Stimulated activated CD4-positive, alpha-beta T cell treated with anti-CD3 and anti-CD28 coated beads, Interleukin-15, amount 100 ng/mL, for 1 hour (primary cell): ENCODE results near the gene RNLS.
"Not testable (repeated sequence)": the region's sequence is repeated elsewhere in the genome, so short reads cannot be mapped to it uniquely, and the experiment has no call there.

Source experiments
- DNase-seq, 2 donors: peaks; one replicate each; pipeline ENCODE4 v3.0.0-alpha.2; 2020; ENCODE audit warnings: low read depth in 1 of 2, low spot score in 1 of 2

RNLS gene

DNA sequence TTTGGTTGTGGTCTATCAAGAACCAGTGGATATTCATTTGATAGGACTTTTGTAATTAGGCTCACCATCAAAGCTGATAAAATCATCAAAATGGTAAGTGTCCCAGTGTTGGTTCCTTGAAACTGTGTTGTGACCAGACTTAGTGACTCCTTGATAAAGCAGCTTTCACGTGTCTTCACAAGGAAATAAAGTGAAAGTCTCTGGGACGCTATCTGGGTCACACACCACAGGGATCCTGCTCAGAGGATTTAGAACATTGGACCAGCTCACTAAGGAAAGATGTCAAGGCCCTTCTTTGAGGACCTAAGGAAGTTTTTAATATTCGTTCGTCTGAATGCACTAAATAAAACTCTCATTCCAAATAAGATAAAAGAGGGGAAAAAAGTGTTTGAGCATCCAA lies 193.1 kb downstream of the RNLS start:
- DNase-seq, result no peak

DNA sequence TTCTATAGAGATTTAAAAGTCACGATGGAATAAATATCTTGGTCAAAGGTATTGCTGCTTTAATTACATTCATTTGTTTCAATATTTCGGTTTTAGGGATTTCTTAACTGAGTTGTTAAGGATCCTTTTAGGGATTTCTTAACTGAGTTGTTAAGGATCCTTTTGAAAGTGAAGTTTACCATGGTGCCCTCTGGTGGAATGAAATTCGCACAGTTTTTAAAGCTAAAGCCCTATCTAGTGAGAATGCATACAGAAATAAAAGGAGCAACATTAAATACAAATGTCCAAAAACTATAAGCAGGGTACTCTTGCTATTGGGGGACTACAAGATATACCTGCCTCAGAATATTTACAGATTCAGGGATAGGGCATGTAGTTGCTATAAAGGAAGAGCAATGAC lies 193.7 kb downstream of the RNLS start:
- DNase-seq, result no peak

DNA sequence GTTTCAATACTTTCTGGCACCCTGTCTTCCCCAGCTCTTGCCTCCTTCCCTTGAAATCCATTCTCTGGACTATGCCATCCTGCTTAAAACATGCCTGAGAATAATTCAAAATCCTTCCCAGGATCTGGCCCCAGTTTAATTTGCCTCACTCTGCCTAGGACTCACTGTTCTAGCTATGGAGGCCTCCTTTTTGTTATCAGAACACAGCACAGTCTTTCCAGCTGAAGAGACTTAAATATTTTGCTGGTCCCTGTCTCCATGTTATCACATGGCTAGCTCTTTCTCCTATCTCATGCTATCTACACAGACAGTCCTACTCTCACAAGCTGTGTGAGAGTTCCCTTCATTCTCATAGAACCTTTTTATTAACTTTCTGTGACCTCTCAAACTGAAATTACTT lies 194.8 kb downstream of the RNLS start:
- DNase-seq, result no peak

DNA sequence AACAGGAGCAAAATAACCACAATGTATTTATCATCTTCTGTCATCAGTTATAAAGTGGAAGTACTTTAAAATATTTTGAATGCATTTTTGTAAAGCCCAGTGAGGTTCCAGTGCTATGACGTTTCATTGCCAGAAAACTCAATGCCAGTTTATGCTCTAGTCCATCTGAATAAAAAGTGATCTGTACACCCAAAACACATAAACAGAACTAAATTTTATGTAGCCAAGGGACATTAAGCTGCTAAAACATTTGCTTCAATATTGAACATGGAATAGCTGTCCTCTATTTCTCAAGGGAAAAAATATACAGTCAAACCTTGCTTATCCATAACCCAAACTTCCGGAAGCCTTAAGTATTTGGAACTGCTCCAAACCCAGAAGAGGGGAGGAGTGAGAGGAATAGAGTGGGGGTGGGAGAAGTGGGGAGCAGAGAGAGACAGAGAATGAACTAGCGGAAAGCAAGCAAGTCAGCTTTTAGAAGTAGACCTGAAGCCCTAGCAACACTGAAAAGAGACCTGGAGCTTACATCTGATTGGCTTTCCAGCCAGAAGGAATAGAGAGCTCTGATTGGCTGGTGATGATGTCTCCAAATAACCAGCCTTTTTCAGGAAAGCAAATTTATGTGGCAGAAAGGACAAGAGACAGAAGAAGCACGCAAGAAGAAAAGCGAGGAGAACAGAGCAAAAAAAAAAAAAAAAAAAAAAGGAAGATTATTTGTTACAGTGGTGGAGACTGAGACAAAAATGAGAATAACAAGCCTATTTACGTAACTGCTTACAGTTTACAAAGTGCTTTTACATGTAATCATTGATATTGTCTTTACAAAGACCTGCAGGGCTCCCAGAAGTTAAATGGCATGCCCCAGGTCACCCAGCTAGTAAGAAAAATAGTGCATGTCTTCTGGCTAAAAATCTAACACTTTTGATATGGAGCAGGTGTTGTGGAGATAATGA lies 196.0 kb downstream of the RNLS start:
- no peak for DNase-seq

DNA sequence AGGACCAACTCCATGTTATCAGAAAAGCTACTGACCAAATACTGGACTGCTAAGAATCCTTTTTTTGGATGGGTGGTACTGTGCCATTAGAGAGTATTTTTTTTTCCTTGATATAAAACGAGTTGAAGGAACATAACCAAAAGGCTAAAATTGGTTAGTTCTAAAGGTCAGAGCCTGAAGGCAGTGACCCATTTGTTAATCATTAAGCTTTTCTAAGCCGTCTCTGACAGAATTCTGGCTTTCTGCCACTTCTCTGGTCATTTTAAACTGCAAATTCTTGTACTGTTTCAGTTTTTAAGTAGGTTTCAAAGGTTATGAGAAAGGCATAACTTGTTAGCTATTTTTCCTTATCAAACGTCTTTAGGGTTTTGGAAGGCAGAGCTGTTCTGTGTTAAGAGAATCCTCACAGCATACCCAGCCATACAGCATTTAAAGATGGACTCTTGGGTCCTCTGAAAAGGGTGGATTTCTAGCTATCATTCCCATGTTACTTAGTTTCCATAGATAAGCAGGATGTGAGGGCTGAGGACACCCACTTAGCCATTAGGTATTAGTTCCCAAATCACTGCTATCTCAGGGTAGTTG lies 196.8 kb downstream of the RNLS start:
- no peak for DNase-seq

DNA sequence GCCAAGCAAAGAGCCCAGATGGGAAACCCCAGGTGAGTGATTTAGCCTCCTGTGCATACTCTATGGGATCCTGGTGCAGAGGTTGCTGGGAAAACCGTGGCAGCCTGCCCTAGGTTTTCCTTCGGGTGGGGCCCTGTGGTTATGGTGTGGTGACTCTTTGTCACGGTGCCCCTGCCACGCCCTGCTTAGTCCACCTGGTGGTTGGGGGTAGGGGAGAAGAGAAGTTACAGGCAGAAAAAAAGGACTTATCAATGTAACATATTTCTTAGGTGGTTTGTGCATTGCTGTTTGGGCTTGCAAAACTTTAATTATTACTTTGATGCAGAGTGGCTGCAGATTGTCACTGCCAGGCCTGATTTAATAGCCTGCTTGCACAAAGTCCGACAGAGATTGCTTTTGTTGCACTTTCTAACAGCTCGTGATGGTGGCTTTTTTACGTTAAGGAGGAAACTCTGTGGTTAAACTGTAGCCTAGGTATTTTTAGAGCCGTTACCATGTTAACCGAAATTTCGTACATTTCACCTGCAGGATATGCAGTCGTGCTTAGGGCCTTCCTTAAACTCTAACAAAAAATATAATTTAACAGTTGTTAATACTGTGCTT lies 197.4 kb downstream of the RNLS start:
- DNase-seq, result peak; percentile 7 to 22

DNA sequence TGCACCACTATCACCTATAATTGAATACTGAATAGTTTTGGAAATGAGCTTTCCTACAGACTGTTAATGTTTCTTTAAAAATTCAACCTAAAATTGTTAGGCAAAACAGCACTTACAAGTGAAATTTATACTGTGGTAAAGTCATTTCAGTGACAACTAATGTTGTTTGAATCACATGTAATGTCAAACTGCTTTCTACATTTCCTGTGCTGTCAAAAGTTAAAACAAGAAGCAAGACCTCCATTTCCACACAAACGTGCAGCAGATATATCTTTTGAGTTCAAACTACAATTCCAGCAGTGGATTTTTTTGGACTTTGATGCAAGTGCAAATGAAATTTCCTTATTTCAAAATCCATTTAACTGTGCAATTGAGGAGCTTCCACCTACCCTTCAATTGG lies 199.8 kb downstream of the RNLS start:
- DNase-seq, result no peak

DNA sequence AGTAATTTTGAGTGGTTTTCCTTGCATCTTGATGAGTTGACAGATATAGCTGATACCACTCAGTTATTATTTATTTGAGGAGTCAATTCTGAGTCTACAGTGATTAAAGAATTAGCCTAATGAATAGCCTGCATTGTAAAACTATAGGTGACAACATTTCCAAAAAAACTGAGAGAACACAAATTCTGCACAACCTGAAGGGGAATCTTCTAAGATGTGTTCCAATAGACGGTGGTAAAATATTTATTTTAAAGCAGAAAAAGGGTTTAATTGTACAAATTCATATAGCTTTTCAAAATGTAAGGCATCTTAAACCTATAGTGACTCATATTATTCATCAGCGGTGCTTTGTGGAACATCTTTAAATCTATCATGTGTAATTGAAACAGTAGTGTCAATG lies 200.4 kb downstream of the RNLS start:
- no peak for DNase-seq

DNA sequence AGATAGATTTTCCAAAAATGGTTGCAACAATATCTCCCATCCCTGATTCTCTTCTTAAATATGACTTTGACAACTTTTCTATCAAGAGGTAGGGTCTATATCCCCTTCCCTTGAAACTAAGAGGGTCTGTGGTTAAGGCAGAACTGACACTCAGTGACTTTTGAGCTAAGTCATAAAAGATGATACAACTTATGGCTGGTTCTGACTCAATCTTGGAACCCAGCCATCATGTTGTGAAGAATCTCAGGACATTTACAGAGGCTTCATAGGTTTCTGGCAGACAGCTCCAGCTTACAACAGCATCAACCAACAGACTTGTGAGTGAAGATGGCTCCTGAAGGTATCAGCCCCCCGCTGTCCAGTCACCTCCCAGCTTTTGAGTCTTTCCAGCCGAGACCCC lies 203.5 kb downstream of the RNLS start:
- no peak for DNase-seq

DNA sequence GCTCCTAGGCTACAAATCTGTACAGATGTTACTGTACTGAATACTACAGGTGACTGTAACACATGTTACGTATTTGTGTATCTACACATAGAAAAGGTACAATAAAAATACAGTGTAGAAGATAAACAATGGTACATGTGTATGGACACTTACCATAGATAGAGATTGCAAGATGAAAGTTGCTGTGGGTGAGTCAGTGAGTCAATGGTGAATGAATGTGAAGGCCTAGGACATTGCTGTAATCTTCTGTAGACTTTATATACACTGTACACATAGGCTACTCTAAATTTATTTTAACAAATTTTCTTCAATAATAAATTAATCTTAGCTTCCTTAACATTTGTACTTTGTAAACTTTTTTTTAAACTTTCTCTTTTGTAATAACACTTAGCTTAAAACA lies 205.6 kb downstream of the RNLS start:
- DNase-seq, result no peak

DNA sequence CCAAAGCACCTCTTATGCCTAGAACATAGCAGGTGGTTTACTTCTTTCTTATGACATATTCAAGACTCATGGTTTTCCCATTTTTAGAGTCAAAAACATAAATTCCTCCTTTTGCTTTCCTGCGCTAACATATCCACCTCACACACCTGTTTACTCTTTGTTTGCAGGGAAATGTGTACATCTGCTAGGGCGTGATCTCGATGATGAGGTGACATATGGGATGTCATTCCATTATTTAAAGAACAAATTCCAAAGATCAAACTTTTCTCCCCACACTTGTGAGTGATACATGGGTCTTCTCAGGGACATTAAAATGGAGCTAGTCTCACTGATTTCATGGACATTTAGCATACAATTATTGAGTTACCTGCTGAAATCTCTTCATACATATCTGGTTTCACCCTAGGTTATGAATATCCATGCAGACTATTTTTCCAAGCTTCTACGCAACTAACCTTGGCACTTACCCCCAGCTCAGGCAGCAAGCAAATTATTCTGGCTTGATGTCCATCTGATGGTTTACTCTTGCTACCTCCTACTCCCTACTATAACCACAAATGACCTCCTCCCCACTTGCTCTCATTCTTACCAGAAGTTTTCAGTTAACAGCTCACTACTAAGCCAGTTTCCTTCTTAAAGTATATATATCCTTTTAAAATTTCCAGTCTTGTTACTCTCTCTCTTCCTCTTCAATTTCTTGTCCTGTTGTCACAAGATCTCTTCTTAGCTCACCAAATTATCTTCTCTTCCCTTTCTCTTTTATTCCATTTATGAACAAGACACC lies 208.5 kb downstream of the RNLS start:
- DNase-seq, result no peak

DNA sequence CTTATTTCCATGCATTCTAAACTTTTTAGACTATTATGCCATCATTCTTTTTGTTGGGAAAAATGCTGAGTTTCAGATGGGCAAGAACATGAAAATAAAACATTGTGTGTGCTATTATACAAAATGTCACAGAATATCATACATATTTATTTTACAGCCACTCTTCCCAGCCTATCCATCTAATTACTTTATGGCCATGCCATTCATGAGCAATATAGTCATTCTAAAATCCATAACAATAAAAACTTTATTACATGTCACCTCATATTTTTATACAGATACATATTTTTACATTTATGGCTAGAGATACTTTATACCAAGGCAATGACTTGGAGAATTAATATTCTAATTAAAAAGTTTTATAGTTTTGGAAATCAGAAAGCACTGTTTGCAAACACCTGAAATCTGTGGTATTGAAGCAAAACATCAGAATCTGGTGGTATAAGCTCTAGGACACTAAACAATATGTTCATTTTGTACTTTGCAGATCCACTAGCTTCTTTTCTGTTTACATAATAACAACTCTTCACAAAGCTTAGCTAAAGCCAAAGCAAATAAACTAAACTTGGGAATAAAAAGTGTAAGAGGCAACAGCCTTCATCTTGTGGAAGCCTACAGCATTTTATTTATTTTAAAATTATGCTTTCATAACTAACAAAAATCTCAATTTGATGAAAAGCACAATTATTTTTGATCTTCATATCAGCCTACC lies 210.1 kb downstream of the RNLS start:
- no peak for DNase-seq

DNA sequence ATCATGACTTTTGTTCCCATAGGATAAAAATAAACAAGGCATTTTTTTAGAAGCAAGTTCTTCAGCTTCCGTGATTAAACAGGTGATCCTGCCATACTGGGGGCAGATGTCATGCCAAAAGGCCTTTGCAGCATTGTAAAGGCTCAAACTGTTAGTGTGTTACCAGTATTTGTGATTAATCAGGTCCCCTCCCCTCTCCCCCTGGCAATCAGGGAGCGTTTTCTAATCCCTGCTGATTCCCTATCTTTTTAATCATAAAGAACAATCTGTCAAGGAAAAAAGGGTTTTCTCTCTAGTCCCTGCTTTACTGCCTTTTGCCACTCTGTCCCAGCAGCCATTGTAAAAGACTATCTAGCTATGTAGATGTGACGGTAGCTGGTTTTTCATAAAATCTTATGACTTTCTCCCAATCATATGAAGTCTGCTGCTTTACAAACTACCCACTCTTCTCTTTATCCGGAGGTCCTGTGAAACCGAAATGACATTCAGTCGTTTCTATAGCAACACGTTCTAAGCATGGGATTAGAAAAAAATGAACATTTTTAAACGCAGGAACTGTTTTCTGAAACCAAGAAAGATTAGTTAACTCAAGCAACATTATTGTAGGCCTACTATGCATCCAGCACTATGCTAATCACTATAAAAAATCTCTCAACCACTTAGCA lies 210.9 kb downstream of the RNLS start:
- no peak for DNase-seq

DNA sequence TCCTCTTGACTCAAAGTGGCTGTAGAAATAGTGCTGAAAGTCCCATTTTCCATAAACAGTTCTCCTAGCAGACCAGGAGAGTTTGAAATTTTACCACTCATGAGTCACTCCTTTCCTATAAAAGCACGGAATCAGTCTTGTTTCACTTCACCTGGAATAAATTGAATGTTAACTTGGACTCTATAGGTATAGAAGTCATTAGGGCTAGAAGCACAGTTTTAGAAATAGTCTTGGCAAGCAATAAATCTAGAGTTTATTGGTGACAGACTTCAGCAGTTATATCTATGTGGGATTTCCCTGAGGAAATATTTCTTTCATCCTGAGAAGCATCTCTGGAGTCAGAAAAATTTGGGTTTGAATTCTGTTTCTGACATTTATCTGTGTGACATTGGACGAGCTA lies 212.4 kb downstream of the RNLS start:
- no peak for DNase-seq

DNA sequence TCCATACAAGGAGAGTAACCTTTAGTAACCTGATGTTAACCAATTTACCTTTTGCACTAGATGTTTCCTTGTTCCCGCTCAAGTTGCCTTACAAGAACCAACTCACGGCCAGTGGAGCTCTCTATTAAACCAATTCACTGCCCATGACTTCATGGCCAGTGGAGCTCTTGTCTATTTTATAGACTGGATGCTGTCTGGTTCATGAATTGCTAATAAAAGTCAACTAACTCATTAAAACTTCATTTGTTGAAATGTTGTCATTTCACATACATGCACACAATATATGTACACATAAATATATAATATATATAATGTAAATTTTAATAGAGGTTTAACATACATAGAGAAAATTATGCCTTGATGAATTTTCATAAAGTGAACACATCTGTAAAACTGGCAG lies 216.3 kb downstream of the RNLS start:
- DNase-seq, result no peak

DNA sequence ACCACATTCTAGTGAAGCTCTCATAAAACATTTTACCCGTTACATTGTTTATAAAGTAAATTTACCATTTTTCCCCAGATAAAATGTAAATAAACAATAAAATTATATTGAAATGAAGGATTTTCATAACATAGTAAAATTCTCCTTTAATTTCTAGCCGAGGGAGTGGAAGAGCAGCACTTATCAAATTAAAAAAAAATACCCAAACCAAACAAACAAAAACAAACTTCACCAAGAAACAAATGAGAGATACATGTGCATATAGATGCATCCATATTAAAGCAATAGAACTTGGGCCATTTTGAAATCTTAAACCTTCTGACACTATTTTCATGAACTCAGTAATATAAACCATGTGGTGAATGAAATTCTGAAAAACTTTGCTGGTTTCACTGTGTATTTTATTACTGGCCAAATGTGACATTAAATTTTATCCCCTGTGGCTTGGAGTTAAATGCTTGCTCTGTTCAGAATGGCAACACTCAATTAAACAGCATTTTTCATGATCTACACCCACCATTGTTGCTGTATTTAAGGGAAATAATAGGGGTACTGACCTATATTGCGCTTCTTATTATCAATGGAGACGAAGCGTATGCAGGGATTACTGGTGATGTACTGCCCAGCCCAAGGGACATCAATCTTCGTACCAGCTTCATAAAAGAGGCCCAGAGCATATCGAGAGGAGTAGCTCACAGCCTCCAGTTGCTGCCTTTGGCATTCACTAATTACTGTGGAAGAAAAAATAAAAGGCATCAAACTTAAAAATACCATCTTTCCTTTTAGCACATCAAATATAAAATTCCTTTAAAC lies 220.9 kb downstream of the RNLS start:
- no peak for DNase-seq

DNA sequence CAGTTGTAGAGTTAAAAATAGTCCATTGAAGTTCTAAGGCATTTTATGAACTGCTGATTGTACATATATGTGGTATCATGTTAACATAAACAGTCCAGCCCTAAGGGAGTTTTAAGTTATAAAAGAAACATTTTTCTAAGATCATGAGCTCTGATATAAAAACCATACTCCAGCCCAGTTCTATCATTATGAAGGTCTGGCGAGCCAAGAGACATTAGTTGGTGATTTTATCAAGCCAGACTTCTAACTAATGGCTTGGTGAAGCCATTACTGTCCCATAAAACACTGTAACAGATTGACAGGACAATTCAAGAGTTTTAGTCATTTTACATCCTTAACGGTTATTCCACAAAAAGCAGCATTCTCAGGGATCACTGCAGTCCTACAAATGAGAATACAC lies 221.6 kb downstream of the RNLS start:
- DNase-seq, result no peak

DNA sequence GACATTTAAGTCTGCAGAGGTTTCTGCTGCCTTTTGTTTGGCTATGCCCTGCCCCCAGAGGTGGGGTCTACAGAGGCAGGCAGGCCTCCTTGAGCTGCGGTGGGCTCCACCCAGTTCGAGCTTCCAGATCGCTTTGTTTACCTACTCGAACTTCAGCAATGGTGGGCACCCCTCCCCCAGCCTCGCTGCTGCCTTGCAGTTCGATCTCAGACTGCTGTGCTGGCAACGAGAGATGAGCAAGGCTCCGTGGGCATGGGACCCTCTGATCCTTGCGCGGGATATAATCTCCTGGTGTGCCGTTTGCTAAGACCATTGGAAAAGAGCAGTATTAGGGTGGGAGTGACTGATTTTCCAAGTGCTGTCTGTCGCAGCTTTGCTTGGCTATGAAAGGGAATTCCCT lies 227.4 kb downstream of the RNLS start:
- DNase-seq, result not testable (repeated sequence)

DNA sequence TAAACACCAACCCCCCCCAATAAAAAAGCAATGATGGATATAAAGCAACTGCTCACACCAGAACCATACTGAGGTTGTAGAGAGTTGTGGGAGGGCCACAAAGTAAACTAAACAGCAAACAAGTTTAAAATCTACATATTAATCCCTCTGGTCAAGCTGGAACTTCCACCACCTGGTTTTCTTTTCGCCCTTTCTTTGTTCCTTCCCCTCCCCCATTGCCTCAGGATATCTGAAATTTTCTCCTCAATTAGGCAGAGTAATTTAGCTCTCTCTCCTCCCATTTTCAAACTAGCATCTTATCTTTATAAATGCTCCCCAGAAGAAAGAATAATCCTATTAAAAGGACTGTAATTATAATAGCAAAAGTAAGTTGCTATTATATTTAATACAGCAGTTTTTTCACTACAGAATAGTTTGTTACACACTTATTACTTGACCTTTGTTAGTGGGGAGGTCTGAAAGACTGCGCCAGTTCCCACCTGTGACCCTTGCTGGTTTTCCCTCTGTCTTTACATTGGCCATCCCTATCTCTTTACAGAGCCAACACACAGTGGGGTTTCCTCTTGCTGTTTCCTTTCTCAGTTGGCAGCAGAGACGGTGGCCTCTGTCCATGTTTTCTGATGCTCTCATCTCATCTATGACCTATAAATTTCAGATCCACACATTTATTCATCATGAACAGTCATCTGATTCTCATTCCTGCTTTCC lies 235.4 kb downstream of the RNLS start:
- no peak for DNase-seq
